KG1 (cell line): Measurements from ENCODE around the gene ERCC3.
A peak's percentile ranks its signal among the peaks of the same experiment; 100 is the strongest.

Source experiments
- DNase-seq: peaks from one replicate; lab custom pipeline; 2025; lab: John Stamatoyannopoulos, UW

ERCC3 gene

GRCh38 chr2:127293748-127294562, at the start of gene ERCC3:
TSS of gene ERCC3 (minus strand) at chr2:127294144. CDS start at chr2:127294081, 63 bp downstream.
- peak; percentile 69 for DNase-seq

GRCh38 chr2:127343277-127343676, 49.3 kb upstream of the ERCC3 start:
- no peak for DNase-seq

- DNase-seq: no peak
These were observed 48.2 kb upstream of the ERCC3 start for GRCh38 chr2:127342101-127342500.

- no peak for DNase-seq
These were observed 38.4 kb upstream of the ERCC3 start for GRCh38 chr2:127332335-127332734.

- DNase-seq: no peak
These were observed 36.8 kb upstream of the ERCC3 start for GRCh38 chr2:127330753-127331152.

- DNase-seq: no peak
These were observed 32.5 kb upstream of the ERCC3 start for GRCh38 chr2:127326289-127326945.

GRCh38 chr2:127324635-127325034, 30.7 kb upstream of the ERCC3 start:
- DNase-seq: peak; percentile 12

GRCh38 chr2:127321303-127321702, 27.4 kb upstream of the ERCC3 start:
- no peak for DNase-seq

GRCh38 chr2:127320586-127321275, 26.8 kb upstream of the ERCC3 start:
- DNase-seq: no peak

GRCh38 chr2:127320067-127320466, 26.1 kb upstream of the ERCC3 start:
- no peak for DNase-seq

GRCh38 chr2:127314193-127314988, 20.4 kb upstream of the ERCC3 start:
- DNase-seq: no peak

GRCh38 chr2:127313406-127313805, 19.5 kb upstream of the ERCC3 start:
- DNase-seq: no peak

- no peak for DNase-seq
These were observed 17.0 kb upstream of the ERCC3 start for GRCh38 chr2:127310980-127311379.

- no peak for DNase-seq
These were observed 15.5 kb upstream of the ERCC3 start for GRCh38 chr2:127309468-127309867.

GRCh38 chr2:127308586-127309138, 14.7 kb upstream of the ERCC3 start:
- DNase-seq: no peak

- no peak for DNase-seq
These were observed 12.1 kb upstream of the ERCC3 start for GRCh38 chr2:127305990-127306585.

- no peak for DNase-seq
These were observed 8.2 kb upstream of the ERCC3 start for GRCh38 chr2:127302168-127302567.

- DNase-seq: no peak
These were observed 577 bp downstream of the ERCC3 start for GRCh38 chr2:127293386-127293747.

GRCh38 chr2:127288274-127288673, 5.7 kb downstream of the ERCC3 start:
- no peak for DNase-seq

GRCh38 chr2:127283275-127283674, 10.7 kb downstream of the ERCC3 start:
- DNase-seq: no peak

- DNase-seq: no peak
These were observed 13.3 kb downstream of the ERCC3 start for GRCh38 chr2:127280693-127281092.
